Lower lobe of right lung (tissue), 2 donors: ENCODE results near the gene SLC49A3. TPM values are rescaled to one million over a fixed set of nuclear protein-coding genes. Genes with fewer than 3 reads are reported as not detected.

Experiments used
- ATAC-seq, 2 donors: fragments of 200-7000 bp; cut with Tn5 transposase; one replicate each; pipeline ENCODE4 v1.9.1; 2020 to 2022; ENCODE audit warnings: mild to moderate bottlenecking in 2 of 2, moderate library complexity in 2 of 2
- DNase-seq: peaks from one replicate; pipeline ENCODE4 v3.0.0-alpha.2; 2020
- H3K27ac ChIP-seq: fragments of 200-600 bp; one replicate; pipeline ENCODE4 v1.8.0; 2022
- H3K27me3 ChIP-seq: fragments of 200-600 bp; one replicate; pipeline ENCODE4 v1.8.0; 2022; ENCODE audit warnings: low read depth
- H3K36me3 ChIP-seq: fragments of 200-600 bp; one replicate; pipeline ENCODE4 v1.8.0; 2022; ENCODE audit warnings: mild to moderate bottlenecking
- H3K4me1 ChIP-seq: fragments of 200-600 bp; one replicate; pipeline ENCODE4 v1.8.0; 2022
- H3K4me3 ChIP-seq: fragments of 200-600 bp; one replicate; pipeline ENCODE4 v1.8.0; 2022; ENCODE audit warnings: mild to moderate bottlenecking
- H3K9me3 ChIP-seq: fragments of 200-600 bp; one replicate; pipeline ENCODE4 v1.8.0; 2022
- intact Hi-C: fragments of 100-400 bp; cut with DNase I; formaldehyde crosslinking; loops from one replicate; pipeline ENCODE4 v1.11.0; 2022
- total RNA-seq: library from RNA; stranded (reverse); fragmentation: NEBNext Ultra II Directional; extraction: Animal tissue kit (Norgen Biotek cat#: 25700); gene quantifications from one replicate; pipeline ENCODE4 v1.2.1, GENCODE V29; 2021
- TF ChIP-seq, protein P1 (sequence below): fragments of 200-600 bp; IDR thresholded peaks from one replicate; pipeline ENCODE4 v1.8.0; 2022; ENCODE audit warnings: antibody characterized with exemption, mild to moderate bottlenecking
- donor health status: DM: no; HTN: yes; CAD: no; lungs with severe emphysema.

Gene SLC49A3
- total RNA-seq, 1 donor from 2014 or later = 31.5 TPM

- TF ChIP-seq, protein P1, sequence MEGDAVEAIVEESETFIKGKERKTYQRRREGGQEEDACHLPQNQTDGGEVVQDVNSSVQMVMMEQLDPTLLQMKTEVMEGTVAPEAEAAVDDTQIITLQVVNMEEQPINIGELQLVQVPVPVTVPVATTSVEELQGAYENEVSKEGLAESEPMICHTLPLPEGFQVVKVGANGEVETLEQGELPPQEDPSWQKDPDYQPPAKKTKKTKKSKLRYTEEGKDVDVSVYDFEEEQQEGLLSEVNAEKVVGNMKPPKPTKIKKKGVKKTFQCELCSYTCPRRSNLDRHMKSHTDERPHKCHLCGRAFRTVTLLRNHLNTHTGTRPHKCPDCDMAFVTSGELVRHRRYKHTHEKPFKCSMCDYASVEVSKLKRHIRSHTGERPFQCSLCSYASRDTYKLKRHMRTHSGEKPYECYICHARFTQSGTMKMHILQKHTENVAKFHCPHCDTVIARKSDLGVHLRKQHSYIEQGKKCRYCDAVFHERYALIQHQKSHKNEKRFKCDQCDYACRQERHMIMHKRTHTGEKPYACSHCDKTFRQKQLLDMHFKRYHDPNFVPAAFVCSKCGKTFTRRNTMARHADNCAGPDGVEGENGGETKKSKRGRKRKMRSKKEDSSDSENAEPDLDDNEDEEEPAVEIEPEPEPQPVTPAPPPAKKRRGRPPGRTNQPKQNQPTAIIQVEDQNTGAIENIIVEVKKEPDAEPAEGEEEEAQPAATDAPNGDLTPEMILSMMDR = no peak
- ATAC-seq (no peak), DNase-seq (peak; percentile 45)
- Histone ChIP-seq H3K27ac (no peak overlapping the region), H3K27me3 (no peaks in the 10 kb centered on the region), H3K36me3 (no peaks in the 10 kb centered on the region), H3K4me1 (peaks cover 17% of the 10 kb centered on the region), H3K9me3 (no peaks in the 10 kb centered on the region), H3K4me3 (peak overlapping the region; percentile 81)
- intact Hi-C loops = no loop called here
Measured at GRCh38 chr4:664713-665231, 24.2 kb downstream of the SLC49A3 start.

GRCh38 chr4:663438-664428 is 25.2 kb downstream of the SLC49A3 start:
- intact Hi-C loops = no loop called here
- ATAC-seq = peak; percentile 76 to 90

GRCh38 chr4:663046-663437 is 25.9 kb downstream of the SLC49A3 start:
- ATAC-seq = peak; percentile 6 to 13
- Histone ChIP-seq H3K9me3 (no peaks in the 10 kb centered on the region), H3K36me3 (no peaks in the 10 kb centered on the region), H3K4me1 (peaks cover 17% of the 10 kb centered on the region), H3K4me3 (peak overlapping the region; percentile 81), H3K27ac (peak overlapping the region; percentile 69), H3K27me3 (no peaks in the 10 kb centered on the region)
- intact Hi-C loops = no loop called here
- TF ChIP-seq, protein P1 = no peak
- no peak for DNase-seq

More at GRCh38 chr4:663438-664428, 25.2 kb downstream of the SLC49A3 start:
- DNase-seq = peak; percentile 86
- TF ChIP-seq, protein P1 = peak; percentile 17
- no peaks in the 10 kb centered on the region for H3K9me3 ChIP-seq
- no peaks in the 10 kb centered on the region for H3K36me3 ChIP-seq
- peak overlapping the region; percentile 81 for H3K4me3 ChIP-seq
- H3K27ac ChIP-seq = peak overlapping the region; percentile 69
- peaks cover 17% of the 10 kb centered on the region for H3K4me1 ChIP-seq
- H3K27me3 ChIP-seq = no peaks in the 10 kb centered on the region

- ATAC-seq (no peak), DNase-seq (peak; percentile 45)
- no peaks in the 10 kb centered on the region for H3K9me3 ChIP-seq
- no peaks in the 10 kb centered on the region for H3K36me3 ChIP-seq
- no peaks in the 10 kb centered on the region for H3K27me3 ChIP-seq
- intact Hi-C loops = no loop called here
- H3K4me1 ChIP-seq = peaks cover 17% of the 10 kb centered on the region
- no peak overlapping the region for H3K4me3 ChIP-seq
- H3K27ac ChIP-seq = no peak overlapping the region
- TF ChIP-seq, protein P1 = no peak
Measured at GRCh38 chr4:661881-662761, 26.8 kb downstream of the SLC49A3 start.

DNA sequence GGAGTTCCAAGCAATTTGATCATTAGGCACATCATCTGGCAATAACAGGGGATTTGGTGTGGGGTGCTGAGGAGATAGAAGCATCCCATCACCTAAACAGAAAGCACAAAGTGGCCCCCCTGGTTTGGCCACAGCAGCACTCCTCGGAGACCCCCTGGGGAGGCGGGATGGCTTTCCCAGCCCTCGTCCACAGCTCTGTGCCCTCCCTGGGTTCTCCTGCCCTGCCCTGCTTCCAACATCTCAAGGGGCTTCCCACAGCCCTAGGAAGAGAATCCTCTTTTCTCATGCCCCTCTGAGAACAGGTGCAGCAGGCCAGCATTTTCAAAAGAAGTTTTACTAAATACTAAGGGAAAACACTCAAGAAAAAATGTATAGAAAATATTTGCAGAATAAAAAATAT is 27.7 kb downstream of the SLC49A3 start:
- Histone ChIP-seq H3K27ac (no peak overlapping the region), H3K4me3 (no peak overlapping the region), H3K4me1 (peaks cover 17% of the 10 kb centered on the region), H3K36me3 (no peaks in the 10 kb centered on the region), H3K27me3 (no peaks in the 10 kb centered on the region), H3K9me3 (no peaks in the 10 kb centered on the region)
- DNase-seq (no peak), ATAC-seq (no peak)
- TF ChIP-seq, protein P1 = no peak
- intact Hi-C loops = no loop called here
